Type B pancreatic cell (in vitro differentiated cells): Measurements from ENCODE around the gene SERPINA1. TPM values are rescaled to one million over a fixed set of nuclear protein-coding genes. Genes with fewer than 3 reads are reported as not detected.

Experiments
- DNase-seq: peaks from one replicate; pipeline ENCODE4 v3.0.0; 2021; ENCODE audit warnings: mixed read lengths; ENCODE audit not compliant: unreplicated experiment; ENCODE audit errors: extremely low spot score
- H3K27ac Mint-ChIP-seq: 2 replicates; pipeline ENCODE4 v1.8.0; 2021; ENCODE audit warnings: mild to moderate bottlenecking, mixed read lengths
- H3K27me3 Mint-ChIP-seq: 2 replicates; pipeline ENCODE4 v1.8.0; 2021; ENCODE audit warnings: mixed read lengths
- H3K36me3 Mint-ChIP-seq: 2 replicates; pipeline ENCODE4 v1.8.0; 2021; ENCODE audit warnings: mixed read lengths
- H3K4me1 Mint-ChIP-seq: one replicate; pipeline ENCODE4 v1.8.0; 2021; ENCODE audit warnings: mixed read lengths; ENCODE audit not compliant: unreplicated experiment
- H3K4me3 Mint-ChIP-seq: 2 replicates; pipeline ENCODE4 v1.8.0; 2021; ENCODE audit warnings: mild to moderate bottlenecking, mixed read lengths
- H3K9me3 Mint-ChIP-seq: 2 replicates; pipeline ENCODE4 v1.8.0; 2021; ENCODE audit warnings: mixed read lengths
- total RNA-seq: library from RNA; stranded (reverse); gene quantifications from 2 replicates; pipeline ENCODE4 v1.2.1, GENCODE V29; 2021; ENCODE audit warnings: low replicate concordance
- TF ChIP-seq, protein P1 (sequence below): fragments of 200-600 bp; sonication (generic); conservative IDR thresholded peaks from 2 replicates; pipeline ENCODE4 v1.5.0; 2021; ENCODE audit warnings: antibody characterized with exemption, mild to moderate bottlenecking

SERPINA1 gene
- total RNA-seq, 1 donor from 2014 or later, result 313 TPM

DNA sequence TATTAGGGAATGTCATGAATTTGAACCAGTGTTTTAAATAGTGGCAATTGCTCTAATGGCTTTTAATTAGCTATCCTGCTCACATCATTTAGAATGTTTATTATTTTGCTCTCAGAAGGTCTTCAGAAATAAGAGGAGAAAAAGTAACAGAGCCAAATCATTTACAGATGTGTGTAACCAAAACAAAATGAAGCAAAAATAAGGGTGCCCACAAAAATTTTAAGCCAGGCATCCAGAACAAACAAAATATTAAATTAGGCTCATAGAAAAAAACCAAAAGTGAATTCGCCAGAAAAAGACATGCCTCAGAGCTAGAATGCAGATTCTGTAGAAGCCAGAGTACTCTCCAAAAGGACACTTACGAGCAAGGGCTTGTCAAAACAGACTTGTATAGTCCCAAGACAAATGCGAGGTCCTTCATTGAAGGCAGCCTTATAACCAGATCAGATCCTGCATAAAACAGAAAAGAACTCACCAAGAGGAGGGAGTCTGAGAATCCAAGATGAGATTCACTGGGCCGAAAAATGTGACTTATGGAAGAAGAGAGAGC is 20.2 kb upstream of the SERPINA1 start:
- Mint-ChIP-seq H3K4me3 (no peak overlapping the region), H3K4me1 (peaks cover 19% of the 10 kb centered on the region), H3K9me3 (peaks cover 5% of the 10 kb centered on the region), H3K36me3 (no peaks in the 10 kb centered on the region), H3K27me3 (no peaks in the 10 kb centered on the region), H3K27ac (no peak overlapping the region)
- TF ChIP-seq, protein P1, sequence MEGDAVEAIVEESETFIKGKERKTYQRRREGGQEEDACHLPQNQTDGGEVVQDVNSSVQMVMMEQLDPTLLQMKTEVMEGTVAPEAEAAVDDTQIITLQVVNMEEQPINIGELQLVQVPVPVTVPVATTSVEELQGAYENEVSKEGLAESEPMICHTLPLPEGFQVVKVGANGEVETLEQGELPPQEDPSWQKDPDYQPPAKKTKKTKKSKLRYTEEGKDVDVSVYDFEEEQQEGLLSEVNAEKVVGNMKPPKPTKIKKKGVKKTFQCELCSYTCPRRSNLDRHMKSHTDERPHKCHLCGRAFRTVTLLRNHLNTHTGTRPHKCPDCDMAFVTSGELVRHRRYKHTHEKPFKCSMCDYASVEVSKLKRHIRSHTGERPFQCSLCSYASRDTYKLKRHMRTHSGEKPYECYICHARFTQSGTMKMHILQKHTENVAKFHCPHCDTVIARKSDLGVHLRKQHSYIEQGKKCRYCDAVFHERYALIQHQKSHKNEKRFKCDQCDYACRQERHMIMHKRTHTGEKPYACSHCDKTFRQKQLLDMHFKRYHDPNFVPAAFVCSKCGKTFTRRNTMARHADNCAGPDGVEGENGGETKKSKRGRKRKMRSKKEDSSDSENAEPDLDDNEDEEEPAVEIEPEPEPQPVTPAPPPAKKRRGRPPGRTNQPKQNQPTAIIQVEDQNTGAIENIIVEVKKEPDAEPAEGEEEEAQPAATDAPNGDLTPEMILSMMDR, result no peak
- no peak for DNase-seq

DNA sequence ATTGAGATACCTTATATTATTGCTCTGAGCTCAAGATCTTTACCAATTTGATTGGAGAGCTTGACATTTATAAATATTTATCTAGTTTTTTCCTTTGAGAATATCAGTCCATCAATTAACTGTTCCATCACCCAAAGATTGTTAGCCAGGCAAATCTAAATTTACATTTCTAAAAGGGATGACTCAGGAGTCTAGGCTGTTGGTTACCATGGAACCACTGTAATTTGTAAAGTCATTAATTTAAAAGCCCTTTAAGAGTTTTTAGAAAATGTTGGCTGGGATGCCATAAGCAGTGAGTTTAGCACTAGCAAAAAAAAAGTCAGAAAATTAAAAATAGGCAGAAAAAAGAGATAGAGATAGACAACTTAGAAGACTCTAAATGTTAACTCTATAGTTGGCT is 19.5 kb upstream of the SERPINA1 start:
- peaks cover 5% of the 10 kb centered on the region for H3K9me3 Mint-ChIP-seq
- no peak overlapping the region for H3K4me3 Mint-ChIP-seq
- no peak overlapping the region for H3K27ac Mint-ChIP-seq
- H3K36me3 Mint-ChIP-seq, result no peaks in the 10 kb centered on the region
- peaks cover 18% of the 10 kb centered on the region for H3K4me1 Mint-ChIP-seq
- H3K27me3 Mint-ChIP-seq, result no peaks in the 10 kb centered on the region
- DNase-seq, result no peak
- TF ChIP-seq, protein P1, result no peak

DNA sequence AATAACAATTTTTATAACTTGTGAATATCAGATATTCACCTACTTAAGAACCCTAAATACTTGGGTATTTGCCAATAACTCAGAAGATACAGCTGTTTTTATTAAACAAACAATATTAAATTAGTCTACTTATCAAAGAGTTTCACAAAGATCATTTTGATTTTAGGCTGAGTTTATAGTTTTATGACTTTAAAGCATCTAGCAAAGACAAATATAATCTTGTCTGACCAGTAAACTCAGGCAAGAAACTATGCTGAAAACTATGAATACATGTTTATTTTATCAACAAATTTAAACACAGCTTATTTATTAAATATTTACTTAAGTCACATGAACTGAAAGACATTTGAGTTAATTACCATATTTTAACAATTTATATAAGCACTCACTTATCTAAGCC is 18.5 kb upstream of the SERPINA1 start:
- Mint-ChIP-seq H3K36me3 (no peaks in the 10 kb centered on the region), H3K27ac (no peak overlapping the region), H3K4me3 (no peak overlapping the region), H3K4me1 (peaks cover 8% of the 10 kb centered on the region), H3K9me3 (no peaks in the 10 kb centered on the region), H3K27me3 (no peaks in the 10 kb centered on the region)
- DNase-seq, result no peak
- TF ChIP-seq, protein P1, result no peak

DNA sequence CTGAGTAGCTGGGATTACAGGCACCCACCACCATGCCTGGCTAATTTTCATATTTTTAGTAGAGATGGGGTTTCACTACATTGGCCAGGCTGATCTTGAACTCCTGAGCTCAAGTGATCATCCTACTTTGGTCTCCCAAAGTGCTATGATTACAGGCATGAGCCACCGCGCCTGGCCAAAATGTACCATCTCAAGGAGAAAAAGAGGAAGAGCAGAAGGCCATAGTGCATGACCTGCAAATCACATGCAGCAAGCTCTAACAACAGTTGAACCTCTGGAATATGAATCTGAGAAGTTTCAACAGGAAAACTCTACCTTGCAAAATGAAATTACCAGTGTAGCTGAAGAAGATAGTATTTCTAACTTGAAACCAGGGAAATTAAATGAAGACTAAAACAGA is 17.1 kb upstream of the SERPINA1 start:
- H3K36me3 Mint-ChIP-seq, result no peaks in the 10 kb centered on the region
- no peaks in the 10 kb centered on the region for H3K9me3 Mint-ChIP-seq
- peaks cover 5% of the 10 kb centered on the region for H3K4me1 Mint-ChIP-seq
- no peak for DNase-seq
- no peak overlapping the region for H3K27ac Mint-ChIP-seq
- TF ChIP-seq, protein P1, result no peak
- no peak overlapping the region for H3K4me3 Mint-ChIP-seq
- no peaks in the 10 kb centered on the region for H3K27me3 Mint-ChIP-seq

DNA sequence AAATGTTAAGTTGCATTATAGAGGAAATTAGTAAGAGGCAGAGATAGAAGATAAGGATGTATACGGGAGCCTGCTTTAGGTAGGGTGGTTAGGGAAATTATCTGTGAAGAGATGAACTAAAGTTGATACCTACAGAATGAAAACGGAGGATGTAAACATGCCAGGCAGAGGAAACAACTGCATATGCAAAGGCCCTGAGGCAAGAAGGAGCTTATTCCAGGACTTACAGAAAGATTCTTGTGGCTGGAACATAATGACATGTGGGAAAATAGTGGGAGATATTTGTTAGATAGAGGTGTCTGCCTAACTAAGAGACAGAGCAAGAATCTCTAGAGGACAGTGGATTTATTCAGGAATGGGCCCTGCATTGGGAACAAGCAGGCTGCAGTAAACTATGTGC is 16.2 kb upstream of the SERPINA1 start:
- no peaks in the 10 kb centered on the region for H3K9me3 Mint-ChIP-seq
- H3K27ac Mint-ChIP-seq, result no peak overlapping the region
- no peaks in the 10 kb centered on the region for H3K27me3 Mint-ChIP-seq
- TF ChIP-seq, protein P1, result no peak
- no peak overlapping the region for H3K4me3 Mint-ChIP-seq
- H3K36me3 Mint-ChIP-seq, result no peaks in the 10 kb centered on the region
- peaks cover 5% of the 10 kb centered on the region for H3K4me1 Mint-ChIP-seq
- DNase-seq, result no peak
